HepG2 (cell line): ENCODE measurements around the gene CMTM5. TPM values are rescaled to one million over a fixed set of nuclear protein-coding genes. Genes with fewer than 3 reads are reported as not detected.
A peak's percentile ranks its signal among the peaks of the same experiment; 100 is the strongest.

ENCODE experiments used
- CENPT ChIP-seq: sonication (generic); formaldehyde crosslinking; IDR thresholded peaks from 2 replicates; pipeline ENCODE4 v1.8.0; 2022; ENCODE audit warnings: low read depth, mild to moderate bottlenecking, moderate library complexity, missing genetic modification reagents
- FOXA3 ChIP-seq: IDR thresholded peaks from 2 replicates; pipeline ENCODE4 v1.6.1; 2016; ENCODE audit warnings: missing genetic modification reagents, missing compliant biosample characterization
- GATAD2A ChIP-seq: IDR thresholded peaks from 2 replicates; pipeline ENCODE4 v1.6.1; 2016
- JUNB ChIP-seq: sonication (generic); formaldehyde crosslinking; IDR thresholded peaks from 2 replicates; pipeline ENCODE4 v1.8.0; 2022; ENCODE audit warnings: missing genetic modification reagents, mild to moderate bottlenecking, borderline replicate concordance
- LCORL ChIP-seq, 2 experiments: fragments of 450-650 bp in 1 of 2; sonication (generic) in 1 of 2; formaldehyde crosslinking in 1 of 2; IDR thresholded peaks; 2 replicates each; pipeline versions ENCODE4 v1.5.0 to v1.6.1; 2017 to 2020; ENCODE audit warnings: antibody characterized with exemption in 1 of 2, missing genetic modification reagents in 1 of 2
- MIXL1 ChIP-seq: IDR thresholded peaks from 2 replicates; pipeline ENCODE4 v1.6.1; 2016
- PCBP2 ChIP-seq: fragments of 200-400 bp; formaldehyde crosslinking; optimal IDR thresholded peaks from 2 replicates; pipeline ENCODE3; 2018; ENCODE audit warnings: low read length, low read depth; ENCODE audit not compliant: poor library complexity, severe bottlenecking
- SMYD3 ChIP-seq: sonication (generic); formaldehyde crosslinking; IDR thresholded peaks from 2 replicates; pipeline ENCODE4 v1.8.1; 2023; ENCODE audit warnings: mild to moderate bottlenecking, missing genetic modification reagents
- SOX6 ChIP-seq, 2 experiments: fragments of 450-650 bp in 1 of 2; sonication (generic) in 1 of 2; formaldehyde crosslinking in 1 of 2; IDR thresholded peaks; 2 replicates each; pipeline versions ENCODE4 v1.4.0 to v1.6.1; 2017 to 2020; ENCODE audit warnings: antibody characterized with exemption in 1 of 2, mild to moderate bottlenecking in 1 of 2, missing genetic modification reagents in 1 of 2
- TARDBP ChIP-seq: sonication (generic); formaldehyde crosslinking; IDR thresholded peaks from 2 replicates; pipeline ENCODE4 v1.8.0; 2022; ENCODE audit warnings: mild to moderate bottlenecking, missing genetic modification reagents
- ZBTB38 ChIP-seq: sonication (generic); formaldehyde crosslinking; IDR thresholded peaks from 2 replicates; pipeline ENCODE4 v1.5.1; 2020; ENCODE audit warnings: mild to moderate bottlenecking, missing genetic modification reagents
- ZNF547 ChIP-seq: sonication (generic); formaldehyde crosslinking; IDR thresholded peaks from 2 replicates; pipeline ENCODE4 v1.5.1; 2020; ENCODE audit warnings: mild to moderate bottlenecking, missing genetic modification reagents
- ZNF550 ChIP-seq: sonication (generic); formaldehyde crosslinking; IDR thresholded peaks from 2 replicates; pipeline ENCODE4 v1.4.0; 2020; ENCODE audit warnings: mild to moderate bottlenecking, missing genetic modification reagents, borderline replicate concordance
- ZSCAN12 ChIP-seq: sonication (generic); formaldehyde crosslinking; IDR thresholded peaks from 2 replicates; pipeline ENCODE4 v1.9.0; 2021; ENCODE audit warnings: mild to moderate bottlenecking, missing genetic modification reagents
- polyA plus RNA-seq, 8 experiments: library from polyadenylated mRNA; depleted of rRNA in 3 of 8; stranded (reverse) in 7 of 8; unstranded in 1 of 8; fragments of >200 nt; fragmentation: Illumina TruSeq in 4 of 8; extraction: Trizol in 4 of 8; gene quantifications; 2 replicates each; pipeline versions ENCODE4 v1.2.1 to v1.2.3, GENCODE V29; 2011 to 2016; ENCODE audit warnings: low read depth in 4 of 8, missing spikeins in 1 of 8, mixed read lengths in 1 of 8; ENCODE audit not compliant: insufficient read depth in 1 of 8
- total RNA-seq, 5 experiments: library from RNA; depleted of rRNA; stranded (reverse); fragments of >200 nt; fragmentation: Illumina TruSeq; extraction: Trizol; gene quantifications; 2 replicates each; pipeline ENCODE4 v1.2.3, GENCODE V29; 2016; ENCODE audit warnings: low read depth in 1 of 5
- TF ChIP-seq, protein P1 (sequence below): sonication (generic); formaldehyde crosslinking; IDR thresholded peaks from 2 replicates; pipeline ENCODE4 v1.5.0; 2020; ENCODE audit warnings: mild to moderate bottlenecking, missing genetic modification reagents
- TF ChIP-seq, protein P2 (sequence below), 2 experiments: sonication (generic) in 1 of 2; formaldehyde crosslinking in 1 of 2; IDR thresholded peaks; 2 replicates each; pipeline versions ENCODE4 v1.5.1 to v1.6.1; 2011 to 2020; ENCODE audit warnings: borderline replicate concordance in 1 of 2, low read depth in 1 of 2, low read length in 1 of 2, mild to moderate bottlenecking in 1 of 2, missing genetic modification reagents in 1 of 2, moderate library complexity in 1 of 2
- TF ChIP-seq, protein P3 (sequence below): fragments of 450-650 bp; IDR thresholded peaks from 2 replicates; pipeline ENCODE4 v1.6.1; 2016

Gene CMTM5
- total and polyA plus RNA-seq, 2 of the 13 experiments (the other 11 are each of a cell fraction or from before 2014, with no cell fraction given): not detected

DNA sequence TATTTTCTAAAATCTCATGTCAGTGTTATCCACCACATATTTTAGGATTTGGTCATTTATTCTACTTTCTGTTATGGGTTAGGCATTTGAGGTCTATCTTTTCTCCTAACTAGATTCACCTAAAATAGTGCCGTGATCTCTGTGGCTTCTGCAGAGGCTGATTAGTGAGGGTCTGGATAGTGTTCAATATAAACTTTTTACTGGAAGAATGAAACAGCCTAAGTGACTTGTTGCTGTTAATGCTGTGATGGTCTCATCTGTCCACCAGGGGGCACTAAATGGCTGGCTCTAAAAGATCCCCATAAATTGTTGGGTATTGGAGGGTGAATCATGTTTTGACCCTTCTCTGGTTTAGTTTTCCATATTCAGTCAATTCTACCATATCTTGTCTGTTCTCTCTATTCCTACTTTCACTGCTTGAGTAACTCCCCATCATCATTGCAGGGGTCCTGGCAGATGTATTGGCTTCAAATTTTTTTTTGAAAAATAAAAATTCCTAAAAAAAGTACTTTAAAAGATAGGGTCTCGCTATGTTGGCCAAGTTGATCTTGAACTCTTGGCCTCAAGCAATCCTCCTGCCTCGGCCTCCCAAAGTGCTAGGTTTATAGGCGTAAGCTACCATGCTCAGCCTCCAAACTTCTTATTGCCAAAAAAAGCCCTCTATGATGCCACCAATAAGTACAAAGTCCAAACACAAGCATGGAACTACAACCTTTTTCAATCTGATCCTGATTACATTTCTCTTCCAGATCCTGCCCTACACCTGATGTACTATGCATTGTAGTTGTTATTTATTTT lies 48.7 kb upstream of the CMTM5 start (continued):
- TF ChIP-seq FOXA3 (CRISPR knock-in tag): no peak; the same call in 1 of the 2 replicates
- no peak for TF ChIP-seq CENPT (CRISPR knock-in tag)
- TF ChIP-seq LCORL (IDR thresholded peaks at IDR 0.05): peak; percentile 32; the same call in 1 of the 2 replicates
- peak; percentile 69; the same call in 1 of the 2 replicates for TF ChIP-seq LCORL (CRISPR knock-in tag; IDR thresholded peaks at IDR 0.05)
- no peak for TF ChIP-seq SOX6 (IDR thresholded peaks at IDR 0.05)
- no peak for TF ChIP-seq SOX6 (CRISPR knock-in tag; IDR thresholded peaks at IDR 0.05)
- TF ChIP-seq ZSCAN12 (CRISPR knock-in tag): no peak
- no peak for TF ChIP-seq JUNB (CRISPR knock-in tag)
- TF ChIP-seq GATAD2A (CRISPR knock-in tag): peak; percentile 72
- no peak for TF ChIP-seq PCBP2
- TF ChIP-seq, protein P1, sequence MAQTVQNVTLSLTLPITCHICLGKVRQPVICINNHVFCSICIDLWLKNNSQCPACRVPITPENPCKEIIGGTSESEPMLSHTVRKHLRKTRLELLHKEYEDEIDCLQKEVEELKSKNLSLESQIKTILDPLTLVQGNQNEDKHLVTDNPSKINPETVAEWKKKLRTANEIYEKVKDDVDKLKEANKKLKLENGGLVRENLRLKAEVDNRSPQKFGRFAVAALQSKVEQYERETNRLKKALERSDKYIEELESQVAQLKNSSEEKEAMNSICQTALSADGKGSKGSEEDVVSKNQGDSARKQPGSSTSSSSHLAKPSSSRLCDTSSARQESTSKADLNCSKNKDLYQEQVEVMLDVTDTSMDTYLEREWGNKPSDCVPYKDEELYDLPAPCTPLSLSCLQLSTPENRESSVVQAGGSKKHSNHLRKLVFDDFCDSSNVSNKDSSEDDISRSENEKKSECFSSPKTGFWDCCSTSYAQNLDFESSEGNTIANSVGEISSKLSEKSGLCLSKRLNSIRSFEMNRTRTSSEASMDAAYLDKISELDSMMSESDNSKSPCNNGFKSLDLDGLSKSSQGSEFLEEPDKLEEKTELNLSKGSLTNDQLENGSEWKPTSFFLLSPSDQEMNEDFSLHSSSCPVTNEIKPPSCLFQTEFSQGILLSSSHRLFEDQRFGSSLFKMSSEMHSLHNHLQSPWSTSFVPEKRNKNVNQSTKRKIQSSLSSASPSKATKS: no peak
- TF ChIP-seq, protein P2, sequence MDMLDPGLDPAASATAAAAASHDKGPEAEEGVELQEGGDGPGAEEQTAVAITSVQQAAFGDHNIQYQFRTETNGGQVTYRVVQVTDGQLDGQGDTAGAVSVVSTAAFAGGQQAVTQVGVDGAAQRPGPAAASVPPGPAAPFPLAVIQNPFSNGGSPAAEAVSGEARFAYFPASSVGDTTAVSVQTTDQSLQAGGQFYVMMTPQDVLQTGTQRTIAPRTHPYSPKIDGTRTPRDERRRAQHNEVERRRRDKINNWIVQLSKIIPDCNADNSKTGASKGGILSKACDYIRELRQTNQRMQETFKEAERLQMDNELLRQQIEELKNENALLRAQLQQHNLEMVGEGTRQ (IDR thresholded peaks at IDR 0.05; ENCODE audit: low read depth, low read length): no peak
- TF ChIP-seq, protein P2 (CRISPR knock-in tag; IDR thresholded peaks at IDR 0.05; ENCODE audit: borderline replicate concordance): no peak
- TF ChIP-seq MIXL1 (CRISPR knock-in tag): peak; percentile 83; the same call in 1 of the 2 replicates
- peak; percentile 63; the same call in 1 of the 2 replicates for TF ChIP-seq ZNF547
- no peak for TF ChIP-seq ZBTB38 (CRISPR knock-in tag)
- TF ChIP-seq SMYD3 (CRISPR knock-in tag): 0 out of 2 replicates have a peak, but pooled peaks have one; percentile 76
- peak; percentile 70; the same call in 1 of the 2 replicates for TF ChIP-seq TARDBP (CRISPR knock-in tag)
- no peak for TF ChIP-seq ZNF550 (CRISPR knock-in tag)
- TF ChIP-seq, protein P3, sequence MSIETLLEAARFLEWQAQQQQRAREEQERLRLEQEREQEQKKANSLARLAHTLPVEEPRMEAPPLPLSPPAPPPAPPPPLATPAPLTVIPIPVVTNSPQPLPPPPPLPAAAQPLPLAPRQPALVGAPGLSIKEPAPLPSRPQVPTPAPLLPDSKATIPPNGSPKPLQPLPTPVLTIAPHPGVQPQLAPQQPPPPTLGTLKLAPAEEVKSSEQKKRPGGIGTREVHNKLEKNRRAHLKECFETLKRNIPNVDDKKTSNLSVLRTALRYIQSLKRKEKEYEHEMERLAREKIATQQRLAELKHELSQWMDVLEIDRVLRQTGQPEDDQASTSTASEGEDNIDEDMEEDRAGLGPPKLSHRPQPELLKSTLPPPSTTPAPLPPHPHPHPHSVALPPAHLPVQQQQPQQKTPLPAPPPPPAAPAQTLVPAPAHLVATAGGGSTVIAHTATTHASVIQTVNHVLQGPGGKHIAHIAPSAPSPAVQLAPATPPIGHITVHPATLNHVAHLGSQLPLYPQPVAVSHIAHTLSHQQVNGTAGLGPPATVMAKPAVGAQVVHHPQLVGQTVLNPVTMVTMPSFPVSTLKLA: no peak
